ENCODE data around the gene FRMD4A.
"Not testable (repeated sequence)": the region's sequence is repeated elsewhere in the genome, so short reads cannot be mapped to it uniquely, and the experiment has no call there.

The FRMD4A gene

GRCh38 chr10:14205233-14205632 is 125.5 kb downstream of the FRMD4A start:
- FAIRE-seq: no peak
- no peak for TF ChIP-seq POLR2AphosphoS5 (IDR thresholded peaks at IDR 0.05; ENCODE audit: low read depth, low read length)
- no peak for TF ChIP-seq POU2F2 (IDR thresholded peaks at IDR 0.05; ENCODE audit: low read depth, low read length)
- DNase-seq (ENCODE audit: insufficient read length, low spot score): no peak

DNA sequence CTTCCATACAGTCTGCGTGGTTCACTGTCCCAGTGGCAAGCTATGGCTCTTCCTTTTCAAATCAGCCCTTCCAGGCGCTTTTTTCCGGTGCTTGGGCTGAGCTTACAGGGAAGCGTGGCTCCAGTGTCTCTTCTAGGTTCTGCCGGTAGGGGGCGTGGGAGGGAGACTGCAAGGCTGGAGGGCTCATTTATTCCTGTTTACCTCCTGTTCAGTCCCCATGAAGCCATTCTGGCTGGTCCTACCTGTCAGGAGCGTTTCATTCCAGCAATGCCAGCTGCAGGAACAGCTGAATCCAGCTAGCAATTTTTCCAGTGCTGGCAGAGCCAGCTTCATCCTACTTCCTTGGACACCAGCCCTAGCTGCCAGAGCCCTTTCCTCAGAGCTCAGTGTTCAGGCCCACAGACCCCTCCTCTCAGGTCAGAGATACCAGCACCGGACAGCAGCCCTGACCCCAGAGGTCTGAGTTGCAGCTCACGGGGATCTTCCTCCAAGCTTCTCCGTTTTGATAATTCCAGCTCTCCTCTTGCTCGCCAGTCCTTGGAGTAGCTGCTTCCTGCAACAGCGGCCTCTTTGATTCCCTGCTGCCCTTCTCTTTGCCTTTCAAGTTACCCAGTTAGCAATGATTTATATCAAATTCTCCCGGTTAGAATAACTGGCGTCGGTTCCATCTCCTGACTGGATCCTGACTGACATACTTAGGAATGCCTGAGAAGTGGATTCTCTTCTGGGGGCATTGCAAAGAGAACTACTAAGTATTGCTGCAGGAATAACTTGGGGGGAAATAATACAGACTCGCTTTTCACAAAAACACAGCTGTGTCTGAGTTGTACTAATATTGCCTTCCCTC is 129.8 kb downstream of the FRMD4A start:
- FAIRE-seq (no peak), DNase-seq (ENCODE audit: insufficient read length, low spot score) (no peak)
- no peak for TF ChIP-seq POLR2A (IDR thresholded peaks at IDR 0.05; ENCODE audit: low read depth, low read length)

DNA sequence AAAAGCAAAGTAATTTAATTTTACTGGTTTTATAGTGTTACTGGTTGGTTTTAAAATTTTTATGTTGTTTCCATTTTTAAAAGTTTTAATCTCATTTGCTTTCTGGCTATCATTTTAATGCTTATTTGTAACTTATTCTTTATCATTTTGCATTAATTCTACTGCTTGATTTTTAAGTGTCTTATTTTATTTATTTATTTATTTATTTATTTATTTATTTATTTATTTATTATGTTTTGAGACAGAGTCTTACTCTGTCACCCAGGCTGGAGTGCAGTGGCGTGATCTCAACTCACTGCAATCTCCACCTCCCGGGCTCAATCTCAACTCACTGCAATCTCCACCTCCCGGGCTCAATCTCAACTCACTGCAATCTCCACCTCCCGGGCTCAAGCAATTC is 131.6 kb downstream of the FRMD4A start:
- FAIRE-seq; DNase-seq (ENCODE audit: insufficient read length, low spot score): not testable (repeated sequence)

DNA sequence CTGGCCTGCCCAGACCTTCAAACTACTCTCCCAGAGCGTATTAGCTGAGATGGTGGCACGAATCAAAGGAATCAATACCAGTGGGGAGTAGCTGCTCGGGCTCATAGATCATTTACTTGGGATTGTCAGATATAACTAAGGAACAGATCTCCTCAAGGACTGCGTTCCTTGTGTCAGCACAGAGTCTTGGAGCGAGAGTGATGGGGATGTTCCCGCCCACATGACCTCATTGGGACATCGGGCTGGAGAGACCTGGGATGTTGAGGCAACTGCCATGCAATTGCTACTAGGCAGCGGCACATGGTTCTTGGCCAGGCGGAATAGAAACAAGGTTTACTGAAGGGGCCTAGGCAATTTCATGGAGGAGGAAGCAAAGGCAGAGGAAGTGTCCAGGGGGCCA is 132.6 kb downstream of the FRMD4A start:
- FAIRE-seq (no peak), DNase-seq (ENCODE audit: insufficient read length, low spot score) (no peak)
- TF ChIP-seq POLR2AphosphoS5 (IDR thresholded peaks at IDR 0.05; ENCODE audit: low read depth, low read length) (no peak), TAF1 (IDR thresholded peaks at IDR 0.05; ENCODE audit: low read depth, low read length) (no peak), SPI1 (IDR thresholded peaks at IDR 0.05; ENCODE audit: low read depth, low read length) (no peak), PAX5 (IDR thresholded peaks at IDR 0.05; ENCODE audit: insufficient read depth, low read length, severe bottlenecking) (no peak), POU2F2 (IDR thresholded peaks at IDR 0.05; ENCODE audit: low read depth, low read length) (no peak), POLR2A (IDR thresholded peaks at IDR 0.05; ENCODE audit: low read depth, low read length) (no peak)

DNA sequence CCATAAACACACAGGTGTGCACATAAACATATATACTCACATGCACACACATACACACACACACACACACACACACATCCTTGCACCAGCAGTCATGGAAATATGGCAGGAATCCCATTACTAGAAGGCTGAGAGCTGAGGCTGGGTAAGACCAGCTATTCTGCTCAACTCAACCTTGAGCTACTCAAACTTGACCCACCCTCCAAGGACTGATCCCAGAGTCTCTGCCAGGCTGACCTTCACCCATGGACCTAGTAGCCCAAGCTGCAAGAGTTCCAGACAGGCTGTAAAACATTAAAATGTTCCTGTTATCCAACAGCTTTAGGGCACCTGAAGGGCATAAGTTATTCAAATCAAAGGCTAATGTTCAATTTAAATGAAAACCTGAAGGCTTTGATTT is 134.6 kb downstream of the FRMD4A start:
- FAIRE-seq: no peak

GRCh38 chr10:14195433-14195832 is 135.3 kb downstream of the FRMD4A start:
- no peak for DNase-seq (ENCODE audit: insufficient read length, low spot score)
- FAIRE-seq: no peak
- TF ChIP-seq PAX5 (IDR thresholded peaks at IDR 0.05; ENCODE audit: insufficient read depth, low read length, severe bottlenecking): no peak
- TF ChIP-seq POLR2A (IDR thresholded peaks at IDR 0.05; ENCODE audit: low read depth, low read length): no peak
- TF ChIP-seq SPI1 (IDR thresholded peaks at IDR 0.05; ENCODE audit: low read depth, low read length): no peak
- TF ChIP-seq POU2F2 (IDR thresholded peaks at IDR 0.05; ENCODE audit: low read depth, low read length): no peak
- no peak for TF ChIP-seq POLR2AphosphoS5 (IDR thresholded peaks at IDR 0.05; ENCODE audit: low read depth, low read length)
- TF ChIP-seq TAF1 (IDR thresholded peaks at IDR 0.05; ENCODE audit: low read depth, low read length): no peak

More for the DNA sequence above, 134.6 kb downstream of the FRMD4A start:
- no peak for TF ChIP-seq POLR2AphosphoS5 (IDR thresholded peaks at IDR 0.05; ENCODE audit: low read depth, low read length)
- TF ChIP-seq POU2F2 (IDR thresholded peaks at IDR 0.05; ENCODE audit: low read depth, low read length): no peak
- TF ChIP-seq TAF1 (IDR thresholded peaks at IDR 0.05; ENCODE audit: low read depth, low read length): no peak
- TF ChIP-seq SPI1 (IDR thresholded peaks at IDR 0.05; ENCODE audit: low read depth, low read length): no peak
- no peak for TF ChIP-seq POLR2A (IDR thresholded peaks at IDR 0.05; ENCODE audit: low read depth, low read length)
- TF ChIP-seq PAX5 (IDR thresholded peaks at IDR 0.05; ENCODE audit: insufficient read depth, low read length, severe bottlenecking): no peak
- no peak for DNase-seq (ENCODE audit: insufficient read length, low spot score)

GRCh38 chr10:14192746-14193145 is 138.0 kb downstream of the FRMD4A start:
- TF ChIP-seq POLR2AphosphoS5 (IDR thresholded peaks at IDR 0.05; ENCODE audit: low read depth, low read length): no peak
- no peak for TF ChIP-seq PAX5 (IDR thresholded peaks at IDR 0.05; ENCODE audit: insufficient read depth, low read length, severe bottlenecking)
- TF ChIP-seq TAF1 (IDR thresholded peaks at IDR 0.05; ENCODE audit: low read depth, low read length): no peak
- no peak for TF ChIP-seq SPI1 (IDR thresholded peaks at IDR 0.05; ENCODE audit: low read depth, low read length)
- TF ChIP-seq POU2F2 (IDR thresholded peaks at IDR 0.05; ENCODE audit: low read depth, low read length): no peak
- TF ChIP-seq POLR2A (IDR thresholded peaks at IDR 0.05; ENCODE audit: low read depth, low read length): no peak
- FAIRE-seq (no peak), DNase-seq (ENCODE audit: insufficient read length, low spot score) (no peak)

DNA sequence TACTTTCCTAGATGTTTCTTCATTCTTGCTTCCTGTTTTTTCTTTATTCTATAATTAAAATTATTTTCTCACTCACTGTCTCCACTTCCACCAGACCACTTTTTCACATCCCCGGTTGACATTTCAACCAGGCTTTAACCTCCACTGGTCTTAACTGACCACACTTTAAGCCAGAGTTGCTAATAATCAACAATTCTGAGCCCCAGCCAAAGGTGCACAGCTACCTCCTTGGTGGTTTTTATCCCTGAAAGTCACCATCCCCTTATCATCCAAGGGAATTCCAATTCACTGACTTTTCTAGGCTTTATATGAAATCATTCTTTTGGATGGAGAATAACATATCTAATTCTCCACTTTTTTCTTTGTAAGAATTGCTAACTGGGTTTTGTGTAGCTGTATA is 138.9 kb downstream of the FRMD4A start:
- no peak for TF ChIP-seq TAF1 (IDR thresholded peaks at IDR 0.05; ENCODE audit: low read depth, low read length)
- no peak for TF ChIP-seq POLR2A (IDR thresholded peaks at IDR 0.05; ENCODE audit: low read depth, low read length)
- no peak for TF ChIP-seq POU2F2 (IDR thresholded peaks at IDR 0.05; ENCODE audit: low read depth, low read length)
- TF ChIP-seq PAX5 (IDR thresholded peaks at IDR 0.05; ENCODE audit: insufficient read depth, low read length, severe bottlenecking): no peak
- TF ChIP-seq SPI1 (IDR thresholded peaks at IDR 0.05; ENCODE audit: low read depth, low read length): no peak
- TF ChIP-seq POLR2AphosphoS5 (IDR thresholded peaks at IDR 0.05; ENCODE audit: low read depth, low read length): no peak
- no peak for FAIRE-seq
- no peak for DNase-seq (ENCODE audit: insufficient read length, low spot score)

- FAIRE-seq (no peak), DNase-seq (ENCODE audit: insufficient read length, low spot score) (no peak)
- TF ChIP-seq POU2F2 (IDR thresholded peaks at IDR 0.05; ENCODE audit: low read depth, low read length): no peak
- TF ChIP-seq SPI1 (IDR thresholded peaks at IDR 0.05; ENCODE audit: low read depth, low read length): no peak
- TF ChIP-seq POLR2AphosphoS5 (IDR thresholded peaks at IDR 0.05; ENCODE audit: low read depth, low read length): no peak
- no peak for TF ChIP-seq PAX5 (IDR thresholded peaks at IDR 0.05; ENCODE audit: insufficient read depth, low read length, severe bottlenecking)
- no peak for TF ChIP-seq POLR2A (IDR thresholded peaks at IDR 0.05; ENCODE audit: low read depth, low read length)
- no peak for TF ChIP-seq TAF1 (IDR thresholded peaks at IDR 0.05; ENCODE audit: low read depth, low read length)
Observed at GRCh38 chr10:14191407-14191806, 139.3 kb downstream of the FRMD4A start.

- TF ChIP-seq TAF1 (IDR thresholded peaks at IDR 0.05; ENCODE audit: low read depth, low read length) (no peak), POLR2AphosphoS5 (IDR thresholded peaks at IDR 0.05; ENCODE audit: low read depth, low read length) (no peak), POU2F2 (IDR thresholded peaks at IDR 0.05; ENCODE audit: low read depth, low read length) (no peak), PAX5 (IDR thresholded peaks at IDR 0.05; ENCODE audit: insufficient read depth, low read length, severe bottlenecking) (no peak), SPI1 (IDR thresholded peaks at IDR 0.05; ENCODE audit: low read depth, low read length) (no peak), POLR2A (IDR thresholded peaks at IDR 0.05; ENCODE audit: low read depth, low read length) (no peak)
- FAIRE-seq: no peak
- no peak for DNase-seq (ENCODE audit: insufficient read length, low spot score)
Observed at GRCh38 chr10:14190702-14191101, 140.0 kb downstream of the FRMD4A start.
